HG02970 (cell line): ENCODE data around the gene CDKN3.

Source experiments
- ATAC-seq: cut with Tn5 transposase; IDR thresholded peaks from one replicate; pipeline ENCODE4 v1.9.1; 2021; ENCODE audit warnings: mild to moderate bottlenecking, moderate library complexity, moderate number of reproducible peaks; ENCODE audit not compliant: unreplicated experiment, low FRiP score

CDKN3 gene

GRCh38 chr14:54396493-54397335 is at the start of gene CDKN3:
CDKN3 (plus strand) TSS chr14:54397007; CDS start chr14:54397069, 62 bp downstream.
- peak; percentile 99 for ATAC-seq

- ATAC-seq, result no peak
Observed at GRCh38 chr14:54347044-54347443, 49.8 kb upstream of the CDKN3 start.

DNA sequence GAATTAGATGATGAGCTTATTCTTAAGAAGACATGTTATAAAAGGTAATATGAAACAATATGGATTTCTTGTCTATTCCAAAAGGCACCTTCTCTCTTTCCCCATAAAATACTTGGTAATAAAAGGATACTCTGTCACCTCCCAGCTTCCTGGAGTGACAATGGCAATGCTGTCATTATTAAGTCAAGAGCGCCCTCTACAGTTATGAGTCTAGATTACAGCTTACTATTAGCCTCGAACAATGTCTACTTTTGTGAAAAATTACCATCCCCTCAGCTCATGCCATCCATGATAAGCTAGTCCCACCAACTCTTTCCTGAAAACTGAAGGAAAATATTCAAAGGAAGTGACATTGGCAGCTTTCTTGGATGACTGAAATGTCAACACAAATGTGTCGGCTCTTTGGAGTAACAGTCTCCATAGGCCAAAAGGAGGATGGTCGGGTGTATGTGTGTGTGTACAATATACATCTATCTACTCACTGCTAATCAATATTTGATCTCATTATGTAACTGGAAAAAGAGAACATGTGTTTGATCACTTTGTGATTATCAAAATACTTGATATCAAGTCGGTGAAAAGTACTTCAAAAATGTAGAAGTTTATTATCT is 48.7 kb upstream of the CDKN3 start:
- no peak for ATAC-seq

- ATAC-seq, result no peak
Observed at GRCh38 chr14:54348923-54349620, 47.7 kb upstream of the CDKN3 start.

GRCh38 chr14:54349713-54350112 is 47.1 kb upstream of the CDKN3 start:
- no peak for ATAC-seq

GRCh38 chr14:54350203-54350602 is 46.6 kb upstream of the CDKN3 start:
- ATAC-seq, result no peak

- no peak for ATAC-seq
Observed at GRCh38 chr14:54353266-54353665, 43.5 kb upstream of the CDKN3 start.

DNA sequence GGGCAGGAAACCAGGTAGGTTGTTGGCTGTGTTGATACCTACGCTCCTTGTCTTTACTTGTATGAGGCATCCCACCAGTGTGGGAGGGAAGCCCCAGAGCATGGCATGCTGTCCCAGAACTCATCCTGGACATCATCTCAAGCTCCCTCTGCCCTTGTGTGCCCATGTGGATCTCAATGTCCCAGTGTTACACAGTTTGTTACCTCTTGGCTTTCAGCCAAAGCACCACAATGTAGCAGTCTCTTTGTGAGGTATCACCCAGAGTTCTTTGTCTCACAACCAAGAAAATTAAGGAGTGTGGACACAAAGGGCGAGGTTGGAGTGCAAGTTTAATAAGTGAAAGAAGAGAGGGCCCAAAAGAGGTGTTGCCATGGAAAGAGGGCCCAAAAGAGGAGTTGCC is 43.1 kb upstream of the CDKN3 start:
- ATAC-seq, result no peak

- no peak for ATAC-seq
Observed at GRCh38 chr14:54354096-54354495, 42.7 kb upstream of the CDKN3 start.

- no peak for ATAC-seq
Observed at GRCh38 chr14:54354968-54355641, 41.7 kb upstream of the CDKN3 start.

DNA sequence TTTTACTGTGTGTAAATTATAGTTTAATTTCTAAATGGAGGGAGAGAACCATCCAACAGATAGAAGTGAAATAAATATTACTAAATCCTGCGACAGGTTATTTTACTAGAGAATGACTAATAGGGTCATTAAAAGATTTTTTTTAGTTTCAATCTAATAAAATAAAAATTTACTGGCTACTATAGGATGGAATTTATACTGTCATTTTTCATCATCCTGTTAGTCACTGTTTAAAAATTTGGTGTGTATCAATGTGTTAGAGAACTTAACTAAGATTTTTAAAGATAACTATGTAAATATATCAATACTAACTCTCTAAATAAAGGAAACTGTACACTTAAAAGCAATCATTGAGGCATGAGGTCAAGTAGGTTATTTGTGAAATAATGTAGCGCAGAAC is 41.1 kb upstream of the CDKN3 start:
- no peak for ATAC-seq

- ATAC-seq, result no peak
Observed at GRCh38 chr14:54356172-54356571, 40.6 kb upstream of the CDKN3 start.

DNA sequence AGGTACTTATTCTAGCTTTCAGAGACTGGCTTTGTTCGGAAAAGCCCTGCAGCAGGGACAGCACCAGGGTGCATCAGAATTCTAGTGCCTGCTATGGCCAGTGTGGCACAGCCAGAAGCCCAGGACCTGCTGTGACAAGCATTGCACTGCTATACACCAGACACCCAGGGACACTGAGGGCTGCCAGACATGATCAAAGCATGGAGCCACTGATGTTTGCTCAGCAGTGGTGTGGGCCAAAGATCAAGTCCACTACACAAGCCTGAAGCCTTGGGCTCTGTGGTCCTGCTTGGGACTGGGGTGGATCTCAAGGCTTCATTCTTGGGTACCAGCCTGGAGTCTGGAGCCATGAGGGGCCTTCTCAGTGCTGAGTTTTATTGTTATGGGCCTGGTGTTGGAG is 36.1 kb upstream of the CDKN3 start:
- no peak for ATAC-seq

- no peak for ATAC-seq
Observed at GRCh38 chr14:54362089-54362504, 34.7 kb upstream of the CDKN3 start.

DNA sequence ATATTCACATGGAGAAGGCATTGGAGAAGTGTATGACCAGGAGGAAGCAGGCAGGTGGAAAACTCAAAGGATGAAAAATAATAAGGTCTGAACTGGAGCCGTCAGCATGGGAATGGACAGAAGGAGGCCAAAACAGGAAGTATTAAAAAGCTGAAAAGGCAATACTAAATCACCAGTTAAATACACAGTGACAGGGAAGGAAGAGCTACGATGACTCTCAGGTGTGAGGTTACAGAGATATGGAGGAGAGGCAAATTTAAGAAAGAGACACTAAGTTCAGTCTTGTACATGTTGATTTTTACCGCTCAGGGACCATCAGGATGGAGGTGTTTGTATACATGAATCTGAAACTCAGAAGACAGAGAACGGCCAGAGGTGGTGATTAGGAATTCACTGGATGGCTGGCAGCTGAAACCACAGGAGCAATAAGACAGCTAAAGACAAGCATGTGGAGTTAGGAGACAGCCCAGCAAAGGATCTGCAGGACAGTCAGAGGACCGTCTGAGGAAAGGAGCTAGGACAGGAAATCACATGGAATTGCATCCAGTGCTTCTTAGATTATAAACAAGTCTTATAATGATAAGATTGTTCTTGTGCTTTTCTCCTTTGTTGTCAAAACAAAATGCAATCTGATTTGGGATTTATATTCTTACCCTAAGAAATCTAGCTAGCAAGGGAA is 33.9 kb upstream of the CDKN3 start:
- no peak for ATAC-seq

GRCh38 chr14:54364555-54365415 is 32.0 kb upstream of the CDKN3 start:
- ATAC-seq, result no peak

GRCh38 chr14:54366736-54367735 is 29.8 kb upstream of the CDKN3 start:
- no peak for ATAC-seq

DNA sequence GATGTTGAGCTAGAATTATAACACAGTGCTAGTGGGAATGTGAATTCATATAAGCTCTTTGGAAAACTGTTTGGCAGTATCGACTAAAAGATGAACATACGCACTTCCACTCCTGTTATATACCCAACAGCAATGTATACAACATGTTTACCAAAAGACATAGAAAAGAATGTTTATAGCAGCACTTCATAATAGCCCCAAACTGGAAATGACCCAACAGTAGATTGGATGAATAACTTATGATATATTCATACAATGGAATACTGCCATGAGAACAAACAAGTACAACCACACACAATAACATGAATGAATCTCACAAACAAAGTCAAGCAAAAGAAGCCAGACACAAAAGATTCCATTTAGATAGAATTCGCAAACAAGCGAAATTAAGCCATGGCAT is 28.5 kb upstream of the CDKN3 start:
- no peak for ATAC-seq
